Smooth muscle cell (in vitro differentiated cells): ENCODE data around the gene DGKZ. TPM values are rescaled to one million over a fixed set of nuclear protein-coding genes. Genes with fewer than 3 reads are reported as not detected.

ENCODE experiments used
- DNase-seq: peaks from one replicate; lab custom pipeline; 2025; ENCODE audit not compliant: unreplicated experiment; lab: John Stamatoyannopoulos, UW
- H2AFZ ChIP-seq: fragments of 200-600 bp; sonication (generic); 2 replicates; pipeline ENCODE4 v1.6.0; 2016; ENCODE audit warnings: antibody characterized with exemption, low read depth, mild to moderate bottlenecking
- H3F3A ChIP-seq: fragments of 200-600 bp; sonication (generic); 2 replicates; pipeline ENCODE4 v1.6.0; 2017; ENCODE audit warnings: antibody characterized with exemption, low read depth
- H3K27ac ChIP-seq: fragments of 200-600 bp; sonication (generic); 2 replicates; pipeline ENCODE4 v1.5.1; 2016; ENCODE audit warnings: low read depth, mild to moderate bottlenecking
- H3K27me3 ChIP-seq: fragments of 200-600 bp; sonication (generic); 2 replicates; pipeline ENCODE4 v1.6.1; 2016; ENCODE audit warnings: low read depth, mild to moderate bottlenecking
- H3K36me3 ChIP-seq: fragments of 200-600 bp; sonication (generic); 2 replicates; pipeline ENCODE4 v1.5.1; 2016; ENCODE audit warnings: low read depth
- H3K4me1 ChIP-seq: fragments of 200-600 bp; sonication (generic); 2 replicates; pipeline ENCODE4 v1.5.1; 2016; ENCODE audit warnings: low read depth
- H3K4me2 ChIP-seq: fragments of 200-600 bp; sonication (generic); 2 replicates; pipeline ENCODE4 v1.6.0; 2016; ENCODE audit warnings: mild to moderate bottlenecking
- H3K4me3 ChIP-seq: fragments of 200-600 bp; sonication (generic); 2 replicates; pipeline ENCODE4 v1.5.1; 2016; ENCODE audit warnings: mild to moderate bottlenecking
- H3K79me2 ChIP-seq: fragments of 200-600 bp; sonication (generic); 2 replicates; pipeline ENCODE4 v1.6.0; 2016; ENCODE audit warnings: low read depth, mild to moderate bottlenecking
- H3K9ac ChIP-seq: fragments of 200-600 bp; sonication (generic); 2 replicates; pipeline ENCODE4 v1.6.0; 2016; ENCODE audit warnings: low read depth
- H3K9me3 ChIP-seq: fragments of 200-600 bp; sonication (generic); replicated peaks from 2 replicates; pipeline ENCODE4 v1.5.1; 2016; ENCODE audit warnings: low read depth
- H4K20me1 ChIP-seq: fragments of 200-600 bp; sonication (generic); 2 replicates; pipeline ENCODE4 v1.6.0; 2016; ENCODE audit warnings: low read depth
- CTCF ChIP-seq: fragments of 200-600 bp; sonication (generic); IDR thresholded peaks from 2 replicates; pipeline ENCODE4 v1.5.1; 2017; ENCODE audit warnings: borderline replicate concordance, mild to moderate bottlenecking, antibody characterized with exemption; ENCODE audit not compliant: insufficient read depth, poor library complexity, severe bottlenecking
- WGBS: methylation state at CpG from one replicate; pipeline ENCODE4 v1.1.7; 2016; ENCODE audit warnings: low lambda C conversion rate; 5-methylcytosine and 5-hydroxymethylcytosine counted together
- polyA plus RNA-seq: library from polyadenylated mRNA; unstranded; fragments of >200 nt; fragmentation: Nextera tagmentation; extraction: Ambion mirVana; gene quantifications from 2 replicates; pipeline ENCODE4 v1.2.1, GENCODE V29; 2016
- total RNA-seq: library from RNA; depleted of rRNA; stranded (reverse); fragments of >200 nt; gene quantifications from 2 replicates; pipeline ENCODE4 v1.2.3, GENCODE V29; 2014

Gene DGKZ
- total and polyA plus RNA-seq, 2 experiments from 2014 or later, result 30.7 to 42.1 TPM

- Histone ChIP-seq H3K9ac (no peak overlapping the region), H3K4me1 (peaks cover 20% of the 10 kb centered on the region), H3K79me2 (no peaks in the 10 kb centered on the region), H3K27me3 (no peaks in the 10 kb centered on the region), H2AFZ (no peak overlapping the region), H3K4me3 (no peak overlapping the region), H3K36me3 (no peaks in the 10 kb centered on the region), H3K4me2 (no peak overlapping the region), H3F3A (no peaks in the 10 kb centered on the region), H3K9me3 (no peaks in the 10 kb centered on the region), H3K27ac (no peak overlapping the region), H4K20me1 (peaks cover 15% of the 10 kb centered on the region)
- TF ChIP-seq CTCF, result no peak
- no peak for DNase-seq
- WGBS, result 57% methylated on average over 8 of the region's 8 CpGs
Measured at GRCh38 chr11:46421257-46421880, 74.1 kb downstream of the DGKZ start.

GRCh38 chr11:46422588-46422987 is 75.3 kb downstream of the DGKZ start:
- TF ChIP-seq CTCF, result no peak
- H2AFZ ChIP-seq, result no peak overlapping the region
- H4K20me1 ChIP-seq, result peaks cover 14% of the 10 kb centered on the region
- no peaks in the 10 kb centered on the region for H3K36me3 ChIP-seq
- 52% methylated on average over 7 of the region's 7 CpGs for WGBS
- H3K79me2 ChIP-seq, result no peaks in the 10 kb centered on the region
- H3K9ac ChIP-seq, result no peak overlapping the region
- no peaks in the 10 kb centered on the region for H3K27me3 ChIP-seq
- peaks cover 8% of the 10 kb centered on the region for H3K4me1 ChIP-seq
- no peak for DNase-seq
- H3K27ac ChIP-seq, result no peak overlapping the region
- H3F3A ChIP-seq, result no peaks in the 10 kb centered on the region
- H3K4me2 ChIP-seq, result no peak overlapping the region
- H3K4me3 ChIP-seq, result no peak overlapping the region
- H3K9me3 ChIP-seq, result no peaks in the 10 kb centered on the region

GRCh38 chr11:46426233-46426991 is 79.1 kb downstream of the DGKZ start:
- H4K20me1 ChIP-seq, result peaks cover 7% of the 10 kb centered on the region
- WGBS, result 83% methylated on average over 4 of the region's 4 CpGs

More at GRCh38 chr11:46426233-46426991, 79.1 kb downstream of the DGKZ start:
- Histone ChIP-seq H3K27ac (no peak overlapping the region), H3K27me3 (no peaks in the 10 kb centered on the region), H3K79me2 (no peaks in the 10 kb centered on the region), H2AFZ (no peak overlapping the region), H3K4me3 (no peak overlapping the region), H3K4me1 (peaks cover 6% of the 10 kb centered on the region), H3F3A (no peaks in the 10 kb centered on the region), H3K36me3 (no peaks in the 10 kb centered on the region), H3K4me2 (no peak overlapping the region), H3K9me3 (no peaks in the 10 kb centered on the region), H3K9ac (no peak overlapping the region)
- DNase-seq, result no peak
- no peak for TF ChIP-seq CTCF
